Panc1 (cell line): ENCODE measurements around the gene UNC13B. TPM values are rescaled to one million over a fixed set of nuclear protein-coding genes. Genes with fewer than 3 reads are reported as not detected.
A peak's percentile ranks its signal among the peaks of the same experiment; 100 is the strongest.

Experiments
- ATAC-seq: fragments of 200-7000 bp; cut with Tn5 transposase; 2 replicates; pipeline ENCODE4 v1.9.1; 2020; ENCODE audit warnings: mild to moderate bottlenecking, moderate library complexity
- BruUV-seq: library from RNA; stranded (reverse); fragments of 400-500 nt; replicated peaks from 2 replicates; lab custom pipeline; 2021; lab: Mats Ljungman, UMichigan
- CTCF ChIA-PET: fragments of 300-600 bp; sonication (Branson Sonifier 250); formaldehyde crosslinking; loops from one replicate; lab custom pipeline; 2022; ENCODE audit warnings: antibody characterized with exemption; lab: Charles Lee
- POLR2A ChIA-PET: fragments of 300-600 bp; sonication (Branson Sonifier 250); formaldehyde crosslinking; loops from one replicate; lab custom pipeline; 2022; ENCODE audit warnings: antibody characterized with exemption; lab: Charles Lee
- DNase-seq: peaks from one replicate; pipeline ENCODE4 v3.0.0-alpha.2; 2010; ENCODE audit warnings: low read depth, low spot score
- H3K27ac ChIP-seq: 2 replicates; pipeline ENCODE4 v1.5.1; 2011; ENCODE audit warnings: mild to moderate bottlenecking, low read length, inconsistent platforms
- H3K27me3 ChIP-seq: fragments of 200-500 bp; sonication (Bioruptor generic); 2 replicates; pipeline ENCODE4 v1.6.0; 2014; ENCODE audit warnings: low read length, inconsistent platforms; ENCODE audit not compliant: control insufficient read depth, insufficient read depth
- H3K36me3 ChIP-seq: fragments of 200-500 bp; sonication (Bioruptor generic); 2 replicates; pipeline ENCODE4 v1.5.1; 2014; ENCODE audit warnings: inconsistent platforms, mild to moderate bottlenecking, low read length, moderate library complexity; ENCODE audit not compliant: control insufficient read depth, insufficient read depth
- H3K4me1 ChIP-seq: 2 replicates; pipeline ENCODE4 v1.5.1; 2011; ENCODE audit warnings: inconsistent platforms, mild to moderate bottlenecking, low read length, moderate library complexity; ENCODE audit not compliant: control insufficient read depth, insufficient read depth
- H3K4me3 ChIP-seq, 2 experiments: 2 replicates each; pipeline ENCODE4 v1.5.1; 2011 to 2012; ENCODE audit warnings: low read depth in 2 of 2, low read length in 2 of 2, mild to moderate bottlenecking in 2 of 2, inconsistent platforms in 1 of 2, moderate library complexity in 1 of 2
- H3K9me3 ChIP-seq: fragments of 200-500 bp; sonication (Bioruptor generic); 2 replicates; pipeline ENCODE4 v1.5.1; 2014; ENCODE audit warnings: low read depth, mild to moderate bottlenecking, inconsistent platforms, low read length, moderate library complexity; ENCODE audit not compliant: control insufficient read depth, insufficient read depth
- POLR2AphosphoS5 ChIP-seq: IDR thresholded peaks from 2 replicates; pipeline ENCODE4 v1.6.1; 2012; ENCODE audit warnings: mild to moderate bottlenecking, low read depth, low read length, moderate library complexity
- REST ChIP-seq, 2 experiments: IDR thresholded peaks; 2 replicates each; pipeline ENCODE4 v1.6.1; 2011 to 2012; ENCODE audit warnings: low read depth in 2 of 2, control low read depth in 1 of 2, low read length in 1 of 2, mild to moderate bottlenecking in 1 of 2, moderate library complexity in 1 of 2; ENCODE audit not compliant: insufficient read depth in 1 of 2
- SIN3A ChIP-seq: IDR thresholded peaks from 2 replicates; pipeline ENCODE4 v1.6.1; 2012; ENCODE audit warnings: low read depth, mild to moderate bottlenecking, low read length, moderate library complexity, borderline replicate concordance; ENCODE audit not compliant: insufficient read depth
- TCF7L2 ChIP-seq: IDR thresholded peaks from 2 replicates; pipeline ENCODE4 v1.6.1; 2011; ENCODE audit warnings: mild to moderate bottlenecking, low read depth, low read length, inconsistent platforms
- in situ Hi-C: cut with HindIII; loops from 2 replicates; pipeline ENCODE4 v1.10.0; 2016; ENCODE audit warnings: low sequenced_read_pairs, low pct_unique_long_range_greater_than_20kb
- intact Hi-C: fragments of 100-400 bp; cut with micrococcal nuclease; formaldehyde crosslinking; loops from one replicate; pipeline ENCODE4 v1.10.0; 2022; ENCODE audit not compliant: unreplicated experiment
- total RNA-seq: library from RNA; stranded (reverse); gene quantifications from one replicate; pipeline ENCODE4 v1.2.1, GENCODE V29; 2021; ENCODE audit not compliant: unreplicated experiment
- TF ChIP-seq, protein P1 (sequence below): fragments of 450-650 bp; IDR thresholded peaks from 2 replicates; pipeline ENCODE4 v1.5.1; 2017; ENCODE audit warnings: mild to moderate bottlenecking

The UNC13B gene
- total RNA-seq, 1 experiment from 2014 or later: 35.2 TPM

- ChIA-PET CTCF (no interaction called here), POLR2A (no interaction called here)
- no peak for TF ChIP-seq SIN3A
- TF ChIP-seq, protein P1, sequence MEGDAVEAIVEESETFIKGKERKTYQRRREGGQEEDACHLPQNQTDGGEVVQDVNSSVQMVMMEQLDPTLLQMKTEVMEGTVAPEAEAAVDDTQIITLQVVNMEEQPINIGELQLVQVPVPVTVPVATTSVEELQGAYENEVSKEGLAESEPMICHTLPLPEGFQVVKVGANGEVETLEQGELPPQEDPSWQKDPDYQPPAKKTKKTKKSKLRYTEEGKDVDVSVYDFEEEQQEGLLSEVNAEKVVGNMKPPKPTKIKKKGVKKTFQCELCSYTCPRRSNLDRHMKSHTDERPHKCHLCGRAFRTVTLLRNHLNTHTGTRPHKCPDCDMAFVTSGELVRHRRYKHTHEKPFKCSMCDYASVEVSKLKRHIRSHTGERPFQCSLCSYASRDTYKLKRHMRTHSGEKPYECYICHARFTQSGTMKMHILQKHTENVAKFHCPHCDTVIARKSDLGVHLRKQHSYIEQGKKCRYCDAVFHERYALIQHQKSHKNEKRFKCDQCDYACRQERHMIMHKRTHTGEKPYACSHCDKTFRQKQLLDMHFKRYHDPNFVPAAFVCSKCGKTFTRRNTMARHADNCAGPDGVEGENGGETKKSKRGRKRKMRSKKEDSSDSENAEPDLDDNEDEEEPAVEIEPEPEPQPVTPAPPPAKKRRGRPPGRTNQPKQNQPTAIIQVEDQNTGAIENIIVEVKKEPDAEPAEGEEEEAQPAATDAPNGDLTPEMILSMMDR: no peak
- TF ChIP-seq TCF7L2: no peak
- no peak for TF ChIP-seq POLR2AphosphoS5
- TF ChIP-seq REST (IDR thresholded peaks at IDR 0.05; ENCODE audit: insufficient read depth in 1 of 2, low read depth in 2 of 2, low read length in 1 of 2): no peak
- no peaks in the 10 kb centered on the region for H3K9me3 ChIP-seq
- in situ Hi-C loops: no loop called here
- no peaks in the 10 kb centered on the region for H3K4me1 ChIP-seq
- BruUV-seq: no TSS peak
- H3K27me3 ChIP-seq: no peaks in the 10 kb centered on the region
- H3K4me3 ChIP-seq: no peak overlapping the region
- intact Hi-C loops: no loop called here
- H3K27ac ChIP-seq: no peak overlapping the region
- H3K36me3 ChIP-seq: no peaks in the 10 kb centered on the region
- ATAC-seq (no peak; the same call in 1 of the 2 replicates), DNase-seq (no peak)
These were observed 253.1 kb downstream of the UNC13B start for GRCh38 chr9:35414889-35415288.

GRCh38 chr9:35415402-35416097 is 253.7 kb downstream of the UNC13B start:
- H3K9me3 ChIP-seq: no peaks in the 10 kb centered on the region
- ATAC-seq: peak; percentile 76; the same call in 1 of the 2 replicates
- no peak for DNase-seq
- H3K4me1 ChIP-seq: no peaks in the 10 kb centered on the region
- H3K4me3 ChIP-seq: no peak overlapping the region
- H3K27ac ChIP-seq: no peak overlapping the region
- BruUV-seq: no TSS peak
- TF ChIP-seq POLR2AphosphoS5: no peak
- no peak for TF ChIP-seq REST (IDR thresholded peaks at IDR 0.05; ENCODE audit: insufficient read depth in 1 of 2, low read depth in 2 of 2, low read length in 1 of 2)
- TF ChIP-seq, protein P1: peak; percentile 29
- H3K27me3 ChIP-seq: no peaks in the 10 kb centered on the region
- in situ Hi-C loops: no loop called here
- no peaks in the 10 kb centered on the region for H3K36me3 ChIP-seq
- ChIA-PET POLR2A (no interaction called here), CTCF (no interaction called here)
- intact Hi-C loops: no loop called here
